Kidney glomerular epithelial cell (primary cell): ENCODE results near the gene MAB21L4.

ENCODE experiments used
- DNase-seq: peaks from one replicate; lab custom pipeline; 2025; lab: John Stamatoyannopoulos, UW

The MAB21L4 gene

GRCh38 chr2:240876475-240877251, 19.3 kb downstream of the MAB21L4 start:
- DNase-seq = no peak

- no peak for DNase-seq
These were observed 19.9 kb downstream of the MAB21L4 start for GRCh38 chr2:240876035-240876474.

- no peak for DNase-seq
These were observed 20.5 kb downstream of the MAB21L4 start for GRCh38 chr2:240875228-240876034.

- no peak for DNase-seq
These were observed 21.2 kb downstream of the MAB21L4 start for GRCh38 chr2:240874715-240875227.

GRCh38 chr2:240873805-240874714, 21.9 kb downstream of the MAB21L4 start:
- DNase-seq = no peak

GRCh38 chr2:240873098-240873788, 22.7 kb downstream of the MAB21L4 start:
- DNase-seq = no peak

GRCh38 chr2:240872317-240873097, 23.4 kb downstream of the MAB21L4 start:
- no peak for DNase-seq

- no peak for DNase-seq
These were observed 24.6 kb downstream of the MAB21L4 start for GRCh38 chr2:240871071-240871958.

GRCh38 chr2:240869956-240870875, 25.7 kb downstream of the MAB21L4 start:
- DNase-seq = no peak

GRCh38 chr2:240869109-240869955, 26.6 kb downstream of the MAB21L4 start:
- DNase-seq = no peak

GRCh38 chr2:240868286-240869108, 27.5 kb downstream of the MAB21L4 start, which contains the start of gene AGXT:
AGXT (plus strand) TSS chr2:240868824; CDS start chr2:240868866, 42 bp downstream.
- DNase-seq = no peak

- DNase-seq = no peak
These were observed 30.6 kb downstream of the MAB21L4 start for GRCh38 chr2:240865391-240865790.

- no peak for DNase-seq
These were observed 31.5 kb downstream of the MAB21L4 start for GRCh38 chr2:240864475-240864874.

GRCh38 chr2:240861547-240861946, 34.4 kb downstream of the MAB21L4 start:
- no peak for DNase-seq

GRCh38 chr2:240858871-240859270, 37.1 kb downstream of the MAB21L4 start:
- DNase-seq = no peak

- DNase-seq = no peak
These were observed 37.6 kb downstream of the MAB21L4 start for GRCh38 chr2:240858321-240858720.
